Measurements from ENCODE around the gene SEC14L3. TPM values are rescaled to one million over a fixed set of nuclear protein-coding genes. Genes with fewer than 3 reads are reported as not detected.

The SEC14L3 gene
- polyA plus RNA-seq, 1 of the 3 experiments (the other 2 are of a cell fraction), result not detected

DNA sequence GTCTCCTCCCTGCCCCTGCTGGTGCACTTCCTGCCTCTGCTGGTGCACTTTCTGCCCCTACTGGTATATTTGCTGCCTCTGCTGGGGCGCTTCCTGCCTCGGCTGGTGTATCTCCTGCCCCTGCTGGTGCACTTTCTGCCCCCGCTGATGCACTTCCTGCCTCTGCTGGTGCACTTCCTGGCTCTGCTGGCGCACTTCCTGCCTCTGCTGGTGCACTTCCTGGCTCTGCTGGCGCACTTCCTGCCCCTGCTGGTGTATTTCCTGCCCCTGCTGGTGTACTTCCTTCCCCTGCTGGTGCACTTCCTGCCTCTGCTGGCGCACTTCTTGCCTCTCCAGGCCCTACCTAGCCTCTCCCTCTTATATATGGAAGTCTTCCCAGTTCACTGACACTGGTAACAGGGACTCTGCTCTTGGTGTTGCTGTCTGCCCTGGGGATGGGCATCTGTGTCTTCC lies 36.1 kb downstream of the SEC14L3 start (continued):
- no peak for TF ChIP-seq USF2 (IDR thresholded peaks at IDR 0.05; ENCODE audit: borderline replicate concordance, low read depth, low read length)
- no peak for TF ChIP-seq FOSL2 (IDR thresholded peaks at IDR 0.05; ENCODE audit: borderline replicate concordance, low read depth)

DNA sequence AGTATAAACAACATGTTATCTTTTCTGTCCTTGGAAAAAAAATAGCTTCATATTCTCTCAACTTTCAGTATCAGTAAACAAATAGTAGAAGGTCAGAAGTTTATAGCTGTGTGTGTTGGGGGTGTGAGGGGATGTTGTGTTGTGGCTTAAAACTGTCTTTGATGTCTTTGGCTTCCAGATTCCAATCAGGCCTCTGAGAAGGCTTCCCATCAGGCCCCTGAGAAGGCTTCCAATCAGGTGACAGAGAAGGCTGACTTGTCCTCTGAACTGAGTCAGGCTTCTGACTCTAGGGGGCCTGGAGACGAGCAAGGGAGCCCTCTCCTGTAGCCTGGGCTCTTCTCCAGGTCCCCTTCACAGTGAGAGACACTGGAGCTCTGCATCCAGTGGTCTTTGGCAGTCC lies 37.0 kb downstream of the SEC14L3 start:
- POLR2A ChIA-PET, result no interaction called here
- no peak overlapping the region for H3K9ac ChIP-seq
- H3K9me2 ChIP-seq, result no peaks in the 10 kb centered on the region
- no peak overlapping the region for H3K27ac ChIP-seq (ENCODE audit: low read depth in 2 of 2, low read length in 1 of 2)
- 20% methylated on average over 1 of the region's 1 CpG for WGBS (ENCODE audit: low lambda C conversion rate)
- H2AFZ ChIP-seq (ENCODE audit: low read depth), result no peak overlapping the region
- DNase-seq, result no peak
- H3K27me3 ChIP-seq (ENCODE audit: insufficient read depth), result no peaks in the 10 kb centered on the region
- no peak for TF ChIP-seq YY1 (IDR thresholded peaks at IDR 0.05; ENCODE audit: low read depth)
- TF ChIP-seq NRF1 (IDR thresholded peaks at IDR 0.05; ENCODE audit: low read depth, low read length), result no peak
- no peak for TF ChIP-seq TEAD4 (IDR thresholded peaks at IDR 0.05; ENCODE audit: borderline replicate concordance, insufficient read depth)
- no peak for TF ChIP-seq FOXM1 (IDR thresholded peaks at IDR 0.05; ENCODE audit: low read depth)
- TF ChIP-seq RCOR1 (IDR thresholded peaks at IDR 0.05; ENCODE audit: low read length), result no peak
- TF ChIP-seq MEF2A (IDR thresholded peaks at IDR 0.05; ENCODE audit: borderline replicate concordance, low read depth), result no peak
- TF ChIP-seq MAX (IDR thresholded peaks at IDR 0.05; ENCODE audit: low read depth), result no peak
- TF ChIP-seq JUND (IDR thresholded peaks at IDR 0.05), result no peak
- TF ChIP-seq, protein P1, sequence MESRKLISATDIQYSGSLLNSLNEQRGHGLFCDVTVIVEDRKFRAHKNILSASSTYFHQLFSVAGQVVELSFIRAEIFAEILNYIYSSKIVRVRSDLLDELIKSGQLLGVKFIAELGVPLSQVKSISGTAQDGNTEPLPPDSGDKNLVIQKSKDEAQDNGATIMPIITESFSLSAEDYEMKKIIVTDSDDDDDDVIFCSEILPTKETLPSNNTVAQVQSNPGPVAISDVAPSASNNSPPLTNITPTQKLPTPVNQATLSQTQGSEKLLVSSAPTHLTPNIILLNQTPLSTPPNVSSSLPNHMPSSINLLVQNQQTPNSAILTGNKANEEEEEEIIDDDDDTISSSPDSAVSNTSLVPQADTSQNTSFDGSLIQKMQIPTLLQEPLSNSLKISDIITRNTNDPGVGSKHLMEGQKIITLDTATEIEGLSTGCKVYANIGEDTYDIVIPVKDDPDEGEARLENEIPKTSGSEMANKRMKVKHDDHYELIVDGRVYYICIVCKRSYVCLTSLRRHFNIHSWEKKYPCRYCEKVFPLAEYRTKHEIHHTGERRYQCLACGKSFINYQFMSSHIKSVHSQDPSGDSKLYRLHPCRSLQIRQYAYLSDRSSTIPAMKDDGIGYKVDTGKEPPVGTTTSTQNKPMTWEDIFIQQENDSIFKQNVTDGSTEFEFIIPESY (IDR thresholded peaks at IDR 0.05; ENCODE audit: borderline replicate concordance, low read depth), result no peak
- TF ChIP-seq, protein P2, sequence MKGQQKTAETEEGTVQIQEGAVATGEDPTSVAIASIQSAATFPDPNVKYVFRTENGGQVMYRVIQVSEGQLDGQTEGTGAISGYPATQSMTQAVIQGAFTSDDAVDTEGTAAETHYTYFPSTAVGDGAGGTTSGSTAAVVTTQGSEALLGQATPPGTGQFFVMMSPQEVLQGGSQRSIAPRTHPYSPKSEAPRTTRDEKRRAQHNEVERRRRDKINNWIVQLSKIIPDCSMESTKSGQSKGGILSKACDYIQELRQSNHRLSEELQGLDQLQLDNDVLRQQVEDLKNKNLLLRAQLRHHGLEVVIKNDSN (IDR thresholded peaks at IDR 0.05; ENCODE audit: borderline replicate concordance, low read depth), result no peak
- no peak for TF ChIP-seq SIN3A (IDR thresholded peaks at IDR 0.05; ENCODE audit: borderline replicate concordance, low read depth, low read length)
- TF ChIP-seq RAD21 (IDR thresholded peaks at IDR 0.05; ENCODE audit: low read length), result no peak
- no peak for TF ChIP-seq SMC3 (IDR thresholded peaks at IDR 0.05; ENCODE audit: low read depth, low read length)
- TF ChIP-seq TAF1 (IDR thresholded peaks at IDR 0.05; ENCODE audit: borderline replicate concordance, low read depth, low read length), result no peak
- no peak for TF ChIP-seq GABPA (IDR thresholded peaks at IDR 0.05; ENCODE audit: low read depth)
- no peak for TF ChIP-seq REST (IDR thresholded peaks at IDR 0.05; ENCODE audit: low read depth, low read length)
- no peak for TF ChIP-seq FOXJ3 (CRISPR knock-in tag; IDR thresholded peaks at IDR 0.05)
- TF ChIP-seq NFIC (IDR thresholded peaks at IDR 0.05; ENCODE audit: borderline replicate concordance), result no peak
- TF ChIP-seq RXRA (IDR thresholded peaks at IDR 0.05; ENCODE audit: borderline replicate concordance, low read depth), result no peak
- no peaks in the 10 kb centered on the region for H3K79me2 ChIP-seq (ENCODE audit: insufficient read depth)
- CTCF ChIA-PET, result interaction anchor here (0.7 to 2.9 kb wide), 3 partner anchors 9 to 11 kb away, joined by 4 to 14 read pairs (median 4); partner anchors contain the start of gene MTFP1
- H3K4me3 ChIP-seq (ENCODE audit: low read depth in 2 of 2, low read length in 1 of 2), result no peak overlapping the region
- H3K36me3 ChIP-seq (replicated peaks in 1 of 2; ENCODE audit: control insufficient read depth in 1 of 2, insufficient read depth in 2 of 2, low read length in 1 of 2), result no peaks in the 10 kb centered on the region
- H3F3A ChIP-seq (replicated peaks; ENCODE audit: insufficient read depth), result no peaks in the 10 kb centered on the region
- no peaks in the 10 kb centered on the region for H4K20me1 ChIP-seq (ENCODE audit: insufficient read depth)
- H3K9me3 ChIP-seq, result no peaks in the 10 kb centered on the region
- H3K4me2 ChIP-seq, result no peak overlapping the region
- no peaks in the 10 kb centered on the region; a peak in 2 of 4 replicates for H3K4me1 ChIP-seq (ENCODE audit: control insufficient read depth in 1 of 2, insufficient read depth in 2 of 2, low read depth in 1 of 2, low read length in 1 of 2)

Measured in SK-N-SH (cell line).